HL-60/S4 treated with phorbol 12-myristate 13-acetate at 8.2 ng/mL for 4 days and 3 days (cell line): ENCODE results near the gene SEC14L5.

Source experiments
- in situ Hi-C: fragments of 300-500 bp; cut with MboI; formaldehyde crosslinking; loops from 2 replicates; pipeline ENCODE4 v1.15.0; 2022; ENCODE audit warnings: low sequenced_read_pairs

SEC14L5 gene

DNA sequence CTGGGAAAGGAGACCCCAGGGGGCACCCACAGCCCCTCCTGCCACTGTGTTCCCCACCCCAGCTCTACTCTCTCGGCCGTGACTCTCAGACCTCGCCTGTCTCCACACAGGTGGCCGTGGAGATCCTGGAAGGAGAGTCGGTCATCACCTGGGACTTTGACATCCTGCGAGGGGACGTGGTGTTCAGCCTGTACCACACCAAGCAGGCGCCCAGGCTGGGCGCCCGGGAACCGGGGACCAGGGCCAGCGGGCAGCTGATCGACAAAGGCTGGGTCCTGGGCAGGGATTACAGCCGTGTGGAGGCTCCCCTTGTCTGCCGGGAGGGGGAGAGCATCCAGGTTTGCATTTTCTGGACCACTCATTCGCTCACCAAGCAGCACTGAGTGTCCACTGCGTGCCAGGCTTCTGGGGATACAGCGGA, 50.2 kb downstream of the SEC14L5 start:
- in situ Hi-C loops: no loop called here

DNA sequence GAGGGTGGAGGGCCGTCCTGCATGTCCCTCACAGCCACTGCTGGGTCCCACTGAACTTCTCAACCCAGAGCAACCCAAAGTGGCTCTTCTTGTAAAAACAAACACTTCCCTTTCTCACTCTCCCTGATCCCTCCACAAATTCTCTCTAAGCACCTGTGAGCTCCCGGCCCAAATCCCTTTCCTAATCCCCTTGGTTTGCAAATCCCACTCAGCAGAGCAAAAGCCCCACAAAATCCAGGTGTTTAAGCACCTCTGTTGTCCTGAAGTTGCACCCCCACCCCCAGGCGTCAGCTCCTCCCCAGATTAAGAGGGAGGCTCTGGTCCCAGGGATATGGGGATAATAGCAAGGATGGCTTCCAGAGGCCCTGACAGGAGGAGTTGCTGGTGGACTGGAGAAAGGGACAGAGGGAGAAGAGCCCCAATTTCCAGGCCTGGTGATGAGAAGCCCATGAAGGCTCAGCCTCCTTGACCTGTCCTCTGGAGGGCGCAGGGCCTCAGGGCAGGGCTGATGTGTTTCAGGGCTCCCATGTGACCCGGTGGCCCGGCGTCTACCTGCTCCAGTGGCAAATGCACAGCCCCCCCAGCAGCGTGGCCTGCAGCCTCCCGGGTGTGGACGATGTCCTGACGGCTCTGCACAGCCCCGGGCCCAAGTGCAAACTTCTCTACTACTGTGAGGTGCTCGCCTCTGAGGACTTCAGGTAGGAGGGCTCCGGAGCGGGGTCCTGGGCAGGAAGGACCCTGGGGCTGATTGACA, 52.6 kb downstream of the SEC14L5 start:
- in situ Hi-C loops: no loop called here

DNA sequence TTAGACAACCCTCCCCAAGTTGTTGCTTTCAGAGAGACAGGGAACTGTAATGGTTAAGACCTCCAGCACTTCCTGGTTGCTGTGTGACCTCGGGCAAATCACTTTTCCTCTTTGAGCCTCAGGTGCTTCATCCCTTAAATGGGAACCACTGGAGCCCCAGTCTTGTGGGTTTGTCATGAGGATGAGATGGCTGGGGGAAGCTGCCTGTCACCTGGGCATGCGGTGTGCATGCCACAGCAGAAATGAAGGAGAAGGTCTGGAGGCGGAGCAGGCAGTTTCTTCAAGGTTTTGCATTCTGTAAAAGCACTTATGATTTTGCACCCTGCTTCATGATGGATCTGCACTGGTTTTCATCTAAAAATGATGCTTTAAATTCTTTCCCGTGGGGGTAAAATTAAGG, 53.5 kb downstream of the SEC14L5 start:
- in situ Hi-C loops: no loop called here

DNA sequence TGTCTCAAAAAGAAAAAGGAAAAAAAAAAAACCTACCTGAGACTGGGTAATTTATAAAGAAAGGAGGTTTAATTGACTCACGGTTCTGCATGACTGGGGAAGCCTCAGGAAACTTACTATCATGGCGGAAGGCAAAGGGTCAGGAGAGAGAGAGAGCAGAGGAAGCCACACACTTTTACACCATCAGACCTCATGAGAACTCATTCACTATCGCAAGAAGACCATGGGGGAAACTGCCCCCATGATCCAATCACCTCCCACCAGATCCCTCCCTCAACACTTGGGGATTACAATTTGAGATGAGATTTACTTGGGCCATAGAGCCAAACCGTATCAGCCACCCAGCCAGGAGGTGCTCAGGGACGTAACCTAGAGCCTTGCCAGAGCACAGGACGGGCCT, 54.8 kb downstream of the SEC14L5 start:
- in situ Hi-C loops: no loop called here

DNA sequence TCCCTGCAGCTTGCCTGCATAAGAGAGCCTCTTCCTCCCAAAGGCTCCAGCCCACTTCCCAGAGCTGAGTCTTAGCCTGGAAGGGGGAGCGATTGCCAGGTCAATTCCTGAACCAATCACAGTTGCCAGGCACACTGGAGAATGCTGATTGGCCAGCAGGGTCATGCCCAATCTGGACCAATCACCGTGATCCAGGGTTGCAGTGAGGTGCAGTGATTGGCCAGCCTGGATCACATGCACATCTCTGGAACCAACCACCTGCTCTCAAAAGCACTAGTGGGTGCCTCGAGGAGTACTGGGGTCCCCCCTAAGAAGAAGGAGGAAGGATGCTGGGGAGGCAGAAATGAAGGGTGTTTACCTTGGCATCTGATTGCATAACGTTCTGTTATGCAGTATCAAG, 57.2 kb downstream of the SEC14L5 start:
- in situ Hi-C loops: no loop called here

DNA sequence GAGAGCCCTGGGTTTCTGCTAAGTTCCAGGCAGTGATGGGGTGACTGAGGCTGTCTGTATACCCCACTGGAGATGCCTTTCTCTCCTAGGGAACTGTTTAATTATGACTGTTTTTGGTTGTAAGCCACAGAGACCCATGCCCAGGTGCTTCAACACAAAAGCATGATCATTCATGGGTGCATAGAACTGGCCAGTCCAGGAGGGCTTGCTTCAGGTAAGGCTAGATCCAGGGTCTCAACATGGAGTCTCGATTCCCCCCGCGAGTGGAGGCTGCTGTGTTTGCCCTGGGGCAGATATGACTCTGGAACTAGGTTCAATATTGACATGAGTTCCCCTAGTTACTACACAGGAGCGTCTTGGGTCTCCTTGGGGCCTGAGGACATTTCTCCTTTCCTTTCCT, 57.8 kb downstream of the SEC14L5 start:
- in situ Hi-C loops: no loop called here

DNA sequence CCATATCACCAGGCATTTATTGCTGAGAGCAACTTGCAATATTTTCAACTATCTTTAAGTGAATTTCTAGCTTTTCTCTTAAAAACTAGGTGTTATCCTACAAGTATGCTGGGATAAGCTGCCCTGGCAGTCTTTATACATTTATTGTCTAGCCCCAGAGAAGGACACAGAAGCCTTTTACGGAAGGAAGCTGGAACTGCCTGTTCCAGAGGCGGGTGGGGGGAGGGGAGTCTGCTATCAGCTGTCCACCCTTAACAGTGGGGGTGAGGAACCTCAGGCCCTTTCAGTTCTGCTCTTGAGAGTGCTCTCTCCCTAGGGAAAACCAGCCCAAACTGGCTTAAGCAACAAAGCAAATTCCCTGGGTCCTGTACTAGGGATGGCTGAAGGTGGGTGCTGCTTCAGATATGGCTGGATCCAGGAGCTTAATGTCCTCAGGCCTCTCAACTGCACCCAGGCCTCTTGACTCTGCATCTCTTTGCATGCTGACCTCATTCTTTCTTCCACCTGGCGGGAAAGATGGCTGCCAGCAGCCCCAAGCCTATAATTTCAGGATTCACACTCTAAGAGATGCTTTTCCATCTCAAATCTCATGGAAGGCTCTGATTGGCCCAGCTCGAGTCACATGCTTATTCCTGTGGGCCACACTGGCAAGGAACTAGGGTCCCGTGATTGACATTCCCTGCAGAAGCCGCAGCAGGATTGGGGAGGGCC, 59.0 kb downstream of the SEC14L5 start:
- in situ Hi-C loops: no loop called here

DNA sequence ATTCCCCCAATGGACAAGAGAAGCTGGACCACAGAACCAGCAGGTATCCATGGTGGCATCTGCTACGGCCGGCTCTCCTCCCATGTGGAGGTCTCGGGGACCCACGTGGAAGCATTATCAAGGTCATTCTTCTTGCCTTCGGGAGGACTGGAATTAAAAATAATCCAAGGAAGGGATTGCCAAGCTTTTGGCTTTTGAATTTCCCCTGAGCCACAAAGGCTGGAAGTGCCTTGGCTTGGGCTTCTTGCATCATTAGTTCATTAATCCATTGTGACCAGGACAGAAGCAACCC, 59.5 kb downstream of the SEC14L5 start:
- in situ Hi-C loops: no loop called here

DNA sequence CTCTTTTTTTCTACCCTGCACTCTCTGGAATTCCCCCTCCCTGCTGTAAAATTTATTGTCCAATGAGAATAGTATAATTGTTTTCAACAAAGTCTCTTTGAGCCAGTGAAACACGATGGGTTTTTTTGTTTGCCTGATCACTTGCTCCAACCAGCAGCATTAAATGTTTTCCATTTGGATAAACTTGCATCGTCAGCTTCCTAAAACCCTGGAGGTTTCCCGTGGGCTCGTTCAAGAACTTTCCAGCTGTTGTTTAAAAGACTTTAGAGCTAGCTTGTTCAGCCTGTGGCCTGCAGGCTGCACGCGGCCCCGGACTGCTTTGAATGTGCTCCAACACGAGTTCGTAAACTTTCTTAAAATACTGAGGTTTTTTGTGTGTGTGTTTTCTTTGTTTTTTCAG, 60.7 kb downstream of the SEC14L5 start:
- in situ Hi-C loops: no loop called here

DNA sequence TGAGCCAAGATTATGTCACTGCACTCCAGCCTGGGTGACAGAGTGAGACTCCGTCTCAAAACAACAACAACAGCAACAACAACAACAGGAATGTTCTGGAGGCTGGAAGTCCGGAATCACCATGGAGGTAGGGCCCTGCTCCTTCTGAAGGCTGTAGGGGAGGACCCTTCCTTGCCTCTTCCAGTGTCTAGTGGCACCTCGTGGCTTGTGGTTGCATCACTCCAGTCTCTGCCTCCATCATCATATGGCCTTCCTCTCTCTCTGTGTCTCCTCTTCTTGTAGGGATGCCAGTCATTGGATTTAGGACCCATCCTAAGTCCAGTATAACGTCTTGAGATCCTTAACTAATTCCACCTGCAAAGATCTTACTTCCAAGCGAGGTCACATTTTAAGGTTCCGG, 61.6 kb downstream of the SEC14L5 start:
- in situ Hi-C loops: no loop called here

DNA sequence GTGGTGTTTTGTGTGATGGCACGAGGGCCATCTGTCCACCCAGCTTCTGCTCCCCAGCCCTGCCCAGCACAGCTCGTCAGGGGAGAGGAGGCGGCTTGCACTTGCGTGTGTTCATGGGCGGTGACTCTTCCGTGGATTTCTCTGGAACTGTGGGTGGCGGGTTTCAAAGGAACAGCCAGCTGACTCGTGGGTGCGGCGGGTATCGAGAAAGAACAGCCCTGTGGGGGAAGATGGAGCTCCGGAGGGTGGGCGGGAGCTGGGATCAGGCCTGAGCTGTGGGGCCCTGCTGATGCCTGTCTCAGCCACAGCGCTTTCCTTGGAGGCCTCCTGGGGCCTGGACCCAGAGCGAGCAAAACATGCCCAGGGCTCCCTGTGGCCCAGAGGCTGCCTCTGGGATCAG, 62.4 kb downstream of the SEC14L5 start:
- in situ Hi-C loops: no loop called here

DNA sequence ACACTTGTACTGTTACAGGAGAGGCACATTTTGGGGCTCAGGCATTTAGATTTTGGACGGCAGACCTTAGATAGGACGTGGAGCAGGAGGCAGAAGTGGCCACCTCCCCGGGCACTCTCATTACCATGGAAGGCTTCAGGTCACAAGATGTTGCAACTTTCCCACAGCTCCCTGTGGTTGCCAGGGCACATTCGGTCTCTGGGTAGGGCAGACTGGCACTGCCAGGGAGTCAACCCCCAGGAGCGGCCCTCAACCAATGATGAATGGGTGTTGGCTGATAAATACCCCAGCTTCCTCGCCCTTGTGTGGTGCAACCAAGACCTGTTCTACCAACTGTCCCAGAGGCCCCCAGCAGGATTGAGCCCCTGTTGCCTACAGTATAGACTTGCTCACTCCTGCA, 64.4 kb downstream of the SEC14L5 start:
- in situ Hi-C loops: no loop called here

DNA sequence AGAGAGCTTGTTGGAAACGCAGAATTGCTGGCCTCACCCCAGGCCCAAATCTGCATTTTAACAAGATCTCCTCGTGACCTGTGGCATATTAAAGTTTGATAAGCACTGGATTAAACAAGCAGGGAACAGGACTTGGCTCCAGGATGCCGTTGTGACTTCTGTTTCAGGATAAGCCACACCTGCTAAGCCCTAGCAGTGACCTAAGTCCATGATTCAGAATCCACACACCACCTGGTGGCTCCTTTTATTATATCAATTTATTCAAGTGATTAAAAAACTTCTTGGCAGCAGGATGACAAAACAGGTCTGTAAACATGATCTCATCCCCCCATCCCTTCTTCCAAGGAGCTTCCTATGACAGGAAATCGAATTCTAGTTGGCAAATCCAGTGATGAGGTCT, 66.5 kb downstream of the SEC14L5 start:
- in situ Hi-C loops: no loop called here

DNA sequence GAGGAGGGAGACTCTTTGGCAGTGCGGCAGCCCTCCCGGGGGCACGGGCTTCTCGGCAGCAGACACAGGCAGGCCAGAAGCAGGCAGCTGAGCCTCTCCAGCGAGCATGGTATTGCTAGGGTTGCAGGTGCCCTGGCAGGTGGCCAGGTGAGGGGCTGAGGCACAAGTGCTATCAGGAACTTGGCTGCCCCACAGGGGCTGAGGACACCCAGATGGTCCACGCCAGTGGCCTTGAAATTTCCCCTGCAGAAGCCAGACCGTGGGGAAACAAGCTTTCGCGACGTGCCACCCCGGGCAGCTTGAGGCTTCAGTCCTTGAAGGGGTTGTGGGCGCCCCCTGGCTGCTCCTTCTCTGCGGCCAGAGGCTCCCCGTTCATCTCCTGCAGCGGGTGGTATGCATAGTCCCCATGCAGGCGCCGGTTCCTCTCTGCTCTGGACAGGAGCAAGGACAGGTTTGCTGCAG, 67.1 kb downstream of the SEC14L5 start:
- in situ Hi-C loops: no loop called here

DNA sequence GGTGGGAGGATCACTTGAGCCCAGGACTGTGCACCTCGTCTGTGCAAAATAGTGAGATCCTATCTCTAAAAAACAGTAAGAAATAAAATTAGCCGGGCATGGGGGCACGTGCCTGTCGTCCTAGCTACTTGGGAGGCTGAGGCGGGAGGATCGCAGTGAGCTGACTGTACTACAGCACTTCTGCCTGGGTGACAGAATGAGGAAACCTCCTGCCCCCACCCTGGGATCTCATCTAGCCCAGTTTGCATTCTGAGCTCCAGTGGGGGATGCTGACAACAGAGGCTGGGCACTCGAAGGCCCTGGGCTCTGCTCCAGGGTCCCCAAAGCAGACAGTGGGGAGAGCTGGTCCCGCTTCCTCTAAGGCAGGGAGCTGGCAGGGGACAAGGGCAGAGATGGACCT, 68.5 kb downstream of the SEC14L5 start:
- in situ Hi-C loops: no loop called here

DNA sequence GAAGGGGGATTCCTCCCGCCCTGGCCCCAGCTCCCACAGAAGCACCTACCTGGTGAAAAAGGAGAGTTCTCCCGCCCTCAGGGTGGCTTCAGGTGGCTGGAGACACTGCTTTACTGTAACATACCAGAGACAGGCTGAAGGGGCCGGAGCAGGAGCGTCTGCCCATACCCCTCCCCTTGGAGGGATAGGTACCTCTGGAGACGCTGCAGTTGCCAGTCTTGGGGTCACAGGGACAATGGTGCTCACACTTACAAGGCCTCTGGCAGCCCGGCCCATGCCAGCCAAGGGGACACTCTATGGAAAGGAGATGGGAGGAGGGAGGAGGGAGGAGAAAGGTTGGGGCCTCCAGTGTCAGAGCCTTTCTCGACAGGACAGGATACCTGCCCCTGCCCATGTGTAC, 69.0 kb downstream of the SEC14L5 start:
- in situ Hi-C loops: no loop called here

DNA sequence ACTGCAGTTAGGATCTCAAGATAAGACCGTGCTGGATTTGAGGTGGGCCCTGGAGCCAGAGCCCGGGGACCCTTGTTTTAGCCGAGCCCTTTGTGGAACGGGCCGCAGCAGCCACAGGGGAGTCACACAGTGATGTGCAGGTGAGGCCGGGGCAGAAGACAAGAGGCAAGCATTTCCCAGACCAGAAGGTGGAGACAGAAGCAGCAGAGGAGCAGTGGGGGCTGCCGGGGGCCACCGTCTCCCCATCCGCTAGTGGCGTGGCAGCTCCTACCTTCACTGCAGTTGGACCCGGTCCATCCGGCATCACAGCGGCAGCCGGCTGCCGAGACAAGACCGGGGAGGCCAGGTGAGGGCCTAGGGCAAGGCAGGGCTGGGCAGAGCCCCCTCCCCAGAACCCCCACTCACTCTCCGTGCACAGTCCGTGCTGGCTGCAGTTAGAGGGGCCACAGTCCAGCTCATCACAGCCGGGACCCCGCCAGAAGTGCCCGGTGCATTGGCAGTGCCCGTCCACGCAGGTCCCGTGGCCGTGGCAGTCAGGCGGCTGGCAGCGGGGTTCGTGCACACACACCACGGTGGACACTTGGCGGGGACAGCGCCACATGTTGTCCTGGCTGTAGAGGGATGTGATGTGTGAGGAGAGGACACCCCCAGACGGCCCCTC, 69.6 kb downstream of the SEC14L5 start:
- in situ Hi-C loops: no loop called here

DNA sequence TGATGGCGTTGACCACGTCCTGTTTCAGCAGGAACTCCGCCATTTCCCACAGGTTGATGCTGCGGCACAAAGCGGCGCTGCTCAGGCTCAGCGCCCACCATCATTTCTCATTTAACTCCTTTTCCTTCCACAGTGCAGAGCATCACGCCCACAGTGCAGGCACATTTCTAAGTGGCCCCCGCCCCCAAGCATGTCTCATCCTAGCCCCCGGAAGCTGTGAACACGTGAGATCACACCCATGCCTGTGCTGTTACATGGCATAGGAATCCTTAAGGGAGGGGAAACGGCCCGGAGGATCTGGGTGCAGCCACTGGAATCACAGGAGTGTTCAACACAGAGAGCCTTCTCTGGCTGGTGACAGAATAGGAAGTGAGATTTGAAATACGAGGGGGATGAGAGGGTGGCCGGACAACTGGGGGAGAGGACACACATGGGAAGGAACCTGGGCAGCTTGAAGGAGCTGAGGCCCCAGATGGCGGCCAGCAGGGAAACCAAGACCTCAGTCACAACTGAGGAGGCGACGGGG, 70.9 kb downstream of the SEC14L5 start:
- in situ Hi-C loops: no loop called here

DNA sequence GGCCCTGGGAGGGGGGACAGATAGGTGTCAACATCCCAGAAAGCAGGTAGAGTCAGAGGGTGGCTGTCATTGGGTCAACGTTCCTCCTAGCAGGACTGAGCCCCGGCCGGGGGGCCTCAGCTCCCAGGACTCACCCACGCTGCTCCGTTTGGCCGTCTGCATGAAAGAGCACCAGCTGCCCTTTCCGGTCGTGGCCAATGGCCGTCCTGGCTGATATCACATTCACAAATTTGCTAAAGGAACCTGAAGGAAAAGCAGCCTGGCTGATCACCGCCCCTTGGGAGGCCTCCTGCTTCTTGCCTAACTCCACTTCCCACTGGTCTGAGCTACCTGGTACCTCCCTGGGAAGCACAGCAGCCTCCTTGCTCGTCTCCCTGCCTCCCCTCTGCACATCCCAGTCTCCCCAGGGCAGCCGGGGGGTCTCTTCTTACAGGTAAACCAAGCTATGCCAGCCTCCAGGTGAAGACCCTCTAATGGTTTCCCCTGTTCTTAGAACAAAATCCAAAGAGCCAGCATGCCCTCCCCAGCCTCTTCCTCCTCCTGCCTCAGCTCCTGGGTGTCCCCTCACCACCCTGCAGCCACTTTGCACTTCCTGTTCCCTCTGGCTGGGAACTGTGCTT, 72.2 kb downstream of the SEC14L5 start:
- in situ Hi-C loops: no loop called here

DNA sequence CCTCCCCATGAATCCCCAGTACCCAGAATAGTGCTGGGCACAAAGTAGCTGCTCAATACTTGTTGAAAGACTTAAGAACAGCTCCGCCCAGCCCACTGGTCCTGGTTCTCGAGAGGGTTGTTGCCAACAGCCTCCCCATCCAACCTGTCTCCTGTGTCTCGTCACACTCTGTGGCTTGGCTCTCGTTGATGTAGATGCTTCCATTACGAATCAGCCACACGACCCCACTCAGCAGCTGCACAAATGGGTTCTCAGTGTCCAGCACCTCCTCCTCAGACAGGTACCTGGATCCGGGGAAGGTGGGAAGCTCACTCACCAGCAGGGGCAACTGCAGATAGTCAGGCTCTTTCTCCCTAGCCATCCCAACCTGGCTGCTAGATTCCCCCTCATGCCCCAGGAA, 73.5 kb downstream of the SEC14L5 start:
- in situ Hi-C loops: no loop called here

DNA sequence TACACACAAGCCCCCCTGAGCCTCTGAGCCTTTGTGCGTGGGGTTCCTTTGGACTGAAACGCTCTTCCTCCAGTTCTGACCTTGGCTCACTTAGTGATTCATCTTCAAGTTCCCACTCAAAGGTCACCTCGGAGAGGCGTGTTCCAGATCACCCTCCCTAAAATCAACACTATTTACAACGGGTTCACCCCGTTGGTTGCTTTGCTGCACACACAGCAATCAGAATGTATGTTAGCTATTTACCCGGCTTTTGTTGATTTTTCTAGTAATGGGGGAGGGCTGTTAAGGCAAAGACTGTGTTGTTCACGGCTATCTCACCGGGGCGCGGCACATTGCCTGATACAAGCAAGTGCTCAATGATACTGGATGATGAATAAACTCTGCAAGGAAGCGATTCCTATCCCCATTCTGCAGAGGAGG, 74.6 kb downstream of the SEC14L5 start:
- in situ Hi-C loops: no loop called here
